Neural cell (in vitro differentiated cells): ENCODE results near the gene SEMG1. TPM values are rescaled to one million over a fixed set of nuclear protein-coding genes. Genes with fewer than 3 reads are reported as not detected.

Experiments
- H2AFZ ChIP-seq: fragments of 200-600, 300-800 bp; sonication (generic), shearing (Covaris generic); 2 replicates; pipeline ENCODE4 v1.6.0; 2014; ENCODE audit warnings: low read depth, mild to moderate bottlenecking, antibody characterized with exemption, low read length, moderate library complexity
- H3F3A ChIP-seq: fragments of 200-600 bp; shearing (Covaris generic); 2 replicates; pipeline ENCODE4 v1.6.1; 2016; ENCODE audit warnings: mild to moderate bottlenecking, moderate library complexity, mixed read lengths, antibody characterized with exemption, low read length; ENCODE audit not compliant: insufficient read depth, poor library complexity, severe bottlenecking
- H3K27ac ChIP-seq: fragments of 200-600, 300-800 bp; sonication (generic), shearing (Covaris generic); 2 replicates; pipeline ENCODE4 v1.5.1; 2014; ENCODE audit warnings: mild to moderate bottlenecking, low read length, moderate library complexity
- H3K27me3 ChIP-seq: fragments of 300-800, 200-600 bp; sonication (generic), shearing (Covaris generic); 2 replicates; pipeline ENCODE4 v1.6.0; 2014; ENCODE audit warnings: mild to moderate bottlenecking, low read depth, low read length, moderate library complexity; ENCODE audit not compliant: insufficient read depth
- H3K36me3 ChIP-seq: fragments of 300-800, 200-600 bp; sonication (generic), shearing (Covaris generic); 2 replicates; pipeline ENCODE4 v1.5.1; 2014; ENCODE audit warnings: mild to moderate bottlenecking, antibody characterized with exemption, low read length, moderate library complexity; ENCODE audit not compliant: insufficient read depth
- H3K4me2 ChIP-seq: fragments of 300-800, 200-600 bp; sonication (generic), shearing (Covaris generic); 2 replicates; pipeline ENCODE4 v1.6.0; 2014; ENCODE audit warnings: mild to moderate bottlenecking, low read length
- H3K4me3 ChIP-seq: fragments of 300-800, 200-600 bp; sonication (generic), shearing (Covaris generic); 2 replicates; pipeline ENCODE4 v1.5.1; 2014; ENCODE audit warnings: mild to moderate bottlenecking, low read length, moderate library complexity
- H3K79me2 ChIP-seq: fragments of 200-600 bp; shearing (Covaris generic); replicated peaks from 2 replicates; pipeline ENCODE4 v1.6.0; 2014; ENCODE audit warnings: mild to moderate bottlenecking, low read length, moderate library complexity; ENCODE audit not compliant: insufficient read depth
- H3K9ac ChIP-seq: fragments of 300-800, 200-600 bp; sonication (generic), shearing (Covaris generic); 2 replicates; pipeline ENCODE4 v1.6.1; 2016; ENCODE audit warnings: mild to moderate bottlenecking, low read length, mixed read lengths
- H3K9me2 ChIP-seq: fragments of 200-600 bp; shearing (Covaris generic); 2 replicates; pipeline ENCODE4 v1.6.1; 2016; ENCODE audit warnings: mild to moderate bottlenecking, low read length, mixed read lengths; ENCODE audit not compliant: insufficient read depth
- H3K9me3 ChIP-seq: fragments of 200-600, 300-800 bp; sonication (generic), shearing (Covaris generic); 2 replicates; pipeline ENCODE4 v1.6.1; 2016; ENCODE audit warnings: mild to moderate bottlenecking, mixed run types, low read length, moderate library complexity, mixed read lengths
- H4K20me1 ChIP-seq: fragments of 200-600 bp; shearing (Covaris generic); 2 replicates; pipeline ENCODE4 v1.6.1; 2016; ENCODE audit warnings: mild to moderate bottlenecking, mixed run types; ENCODE audit not compliant: insufficient read depth
- CTCF ChIP-seq: fragments of 450-650 bp; IDR thresholded peaks from 2 replicates; pipeline ENCODE4 v1.5.1; 2014; ENCODE audit warnings: antibody characterized with exemption, mild to moderate bottlenecking, moderate library complexity; ENCODE audit not compliant: poor library complexity, severe bottlenecking
- EP300 ChIP-seq: fragments of 450-650 bp; conservative IDR thresholded peaks from 2 replicates; pipeline ENCODE4 v1.6.1; 2014; ENCODE audit warnings: antibody characterized with exemption, mild to moderate bottlenecking, moderate library complexity; ENCODE audit not compliant: poor library complexity, severe bottlenecking
- EZH2 ChIP-seq: fragments of 200-600, 300-800 bp; shearing (Covaris generic), sonication (generic); IDR thresholded peaks from 2 replicates; pipeline ENCODE4 v1.6.1; 2014; ENCODE audit warnings: antibody characterized with exemption, low read length, borderline replicate concordance, mild to moderate bottlenecking; ENCODE audit not compliant: insufficient read depth, poor library complexity, severe bottlenecking
- MXI1 ChIP-seq: fragments of 450-650 bp; conservative IDR thresholded peaks from 2 replicates; pipeline ENCODE4 v1.6.1; 2014; ENCODE audit warnings: antibody characterized with exemption, mild to moderate bottlenecking; ENCODE audit not compliant: poor library complexity, severe bottlenecking
- POLR2AphosphoS5 ChIP-seq: IDR thresholded peaks from 2 replicates; pipeline ENCODE4 v1.6.1; 2012
- RAD21 ChIP-seq: fragments of 450-650 bp; conservative IDR thresholded peaks from 2 replicates; pipeline ENCODE4 v1.6.1; 2014; ENCODE audit warnings: antibody characterized with exemption, mild to moderate bottlenecking, moderate library complexity
- SMC3 ChIP-seq: fragments of 450-650 bp; conservative IDR thresholded peaks from 2 replicates; pipeline ENCODE4 v1.6.1; 2014; ENCODE audit warnings: antibody characterized with exemption, mild to moderate bottlenecking, moderate library complexity; ENCODE audit not compliant: poor library complexity
- TAF1 ChIP-seq: IDR thresholded peaks from 2 replicates; pipeline ENCODE4 v1.6.1; 2012; ENCODE audit warnings: low read depth
- polyA plus RNA-seq: library from polyadenylated mRNA; depleted of rRNA; stranded (reverse); fragments of >200 nt; gene quantifications from 2 replicates; pipeline ENCODE4 v1.2.3, GENCODE V29; 2014
- TF ChIP-seq, protein P1 (sequence below): IDR thresholded peaks from 2 replicates; pipeline ENCODE4 v1.6.1; 2012; ENCODE audit warnings: borderline replicate concordance

SEMG1 gene
- polyA plus RNA-seq, 1 donor from 2014 or later: not detected

- no peaks in the 10 kb centered on the region for H3K9me2 ChIP-seq
- no peaks in the 10 kb centered on the region for H3F3A ChIP-seq
- H4K20me1 ChIP-seq: no peaks in the 10 kb centered on the region
- H3K9ac ChIP-seq: no peak overlapping the region
- H3K79me2 ChIP-seq: no peaks in the 10 kb centered on the region
- H3K4me2 ChIP-seq: no peak overlapping the region
- TF ChIP-seq MXI1: no peak
- TF ChIP-seq POLR2AphosphoS5: no peak
- no peak for TF ChIP-seq EZH2
- TF ChIP-seq SMC3: no peak
- TF ChIP-seq TAF1: no peak
- TF ChIP-seq RAD21: no peak
- no peak for TF ChIP-seq EP300
- no peak for TF ChIP-seq CTCF
- TF ChIP-seq, protein P1, sequence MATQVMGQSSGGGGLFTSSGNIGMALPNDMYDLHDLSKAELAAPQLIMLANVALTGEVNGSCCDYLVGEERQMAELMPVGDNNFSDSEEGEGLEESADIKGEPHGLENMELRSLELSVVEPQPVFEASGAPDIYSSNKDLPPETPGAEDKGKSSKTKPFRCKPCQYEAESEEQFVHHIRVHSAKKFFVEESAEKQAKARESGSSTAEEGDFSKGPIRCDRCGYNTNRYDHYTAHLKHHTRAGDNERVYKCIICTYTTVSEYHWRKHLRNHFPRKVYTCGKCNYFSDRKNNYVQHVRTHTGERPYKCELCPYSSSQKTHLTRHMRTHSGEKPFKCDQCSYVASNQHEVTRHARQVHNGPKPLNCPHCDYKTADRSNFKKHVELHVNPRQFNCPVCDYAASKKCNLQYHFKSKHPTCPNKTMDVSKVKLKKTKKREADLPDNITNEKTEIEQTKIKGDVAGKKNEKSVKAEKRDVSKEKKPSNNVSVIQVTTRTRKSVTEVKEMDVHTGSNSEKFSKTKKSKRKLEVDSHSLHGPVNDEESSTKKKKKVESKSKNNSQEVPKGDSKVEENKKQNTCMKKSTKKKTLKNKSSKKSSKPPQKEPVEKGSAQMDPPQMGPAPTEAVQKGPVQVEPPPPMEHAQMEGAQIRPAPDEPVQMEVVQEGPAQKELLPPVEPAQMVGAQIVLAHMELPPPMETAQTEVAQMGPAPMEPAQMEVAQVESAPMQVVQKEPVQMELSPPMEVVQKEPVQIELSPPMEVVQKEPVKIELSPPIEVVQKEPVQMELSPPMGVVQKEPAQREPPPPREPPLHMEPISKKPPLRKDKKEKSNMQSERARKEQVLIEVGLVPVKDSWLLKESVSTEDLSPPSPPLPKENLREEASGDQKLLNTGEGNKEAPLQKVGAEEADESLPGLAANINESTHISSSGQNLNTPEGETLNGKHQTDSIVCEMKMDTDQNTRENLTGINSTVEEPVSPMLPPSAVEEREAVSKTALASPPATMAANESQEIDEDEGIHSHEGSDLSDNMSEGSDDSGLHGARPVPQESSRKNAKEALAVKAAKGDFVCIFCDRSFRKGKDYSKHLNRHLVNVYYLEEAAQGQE: no peak
- H3K9me3 ChIP-seq: no peaks in the 10 kb centered on the region
- H3K27me3 ChIP-seq: no peaks in the 10 kb centered on the region
- H3K4me3 ChIP-seq: no peak overlapping the region
- no peaks in the 10 kb centered on the region for H3K36me3 ChIP-seq
- no peak overlapping the region for H2AFZ ChIP-seq
- no peak overlapping the region for H3K27ac ChIP-seq
Measured at GRCh38 chr20:45257161-45257560, 50.3 kb downstream of the SEMG1 start.

- no peak overlapping the region for H3K9ac ChIP-seq
- no peaks in the 10 kb centered on the region for H3K79me2 ChIP-seq
- H3K4me2 ChIP-seq: no peak overlapping the region
- H3F3A ChIP-seq: no peaks in the 10 kb centered on the region
- H4K20me1 ChIP-seq: no peaks in the 10 kb centered on the region
- H3K27ac ChIP-seq: no peak overlapping the region
- no peaks in the 10 kb centered on the region for H3K27me3 ChIP-seq
- H3K9me2 ChIP-seq: no peaks in the 10 kb centered on the region
- no peak overlapping the region for H3K4me3 ChIP-seq
- H2AFZ ChIP-seq: no peak overlapping the region
- H3K9me3 ChIP-seq: no peaks in the 10 kb centered on the region
- TF ChIP-seq TAF1: no peak
- TF ChIP-seq CTCF: no peak
- TF ChIP-seq RAD21: no peak
- TF ChIP-seq, protein P1: no peak
- TF ChIP-seq EZH2: no peak
- no peak for TF ChIP-seq MXI1
- TF ChIP-seq SMC3: no peak
- no peak for TF ChIP-seq EP300
- no peak for TF ChIP-seq POLR2AphosphoS5
- H3K36me3 ChIP-seq: no peaks in the 10 kb centered on the region
Measured at GRCh38 chr20:45257711-45258110, 50.9 kb downstream of the SEMG1 start.
